Endothelial cell (in vitro differentiated cells): ENCODE results near the gene COX8A. TPM values are rescaled to one million over a fixed set of nuclear protein-coding genes. Genes with fewer than 3 reads are reported as not detected.

Experiments
- DNase-seq: peaks from one replicate; pipeline ENCODE4 v3.0.0; 2021; ENCODE audit warnings: low spot score
- H3K27ac Mint-ChIP-seq: one replicate; pipeline ENCODE4 v1.8.0; 2021; ENCODE audit warnings: mixed read lengths, inconsistent platforms; ENCODE audit not compliant: unreplicated experiment
- H3K27me3 Mint-ChIP-seq: one replicate; pipeline ENCODE4 v1.8.0; 2021; ENCODE audit warnings: mild to moderate bottlenecking, moderate library complexity, mixed read lengths, inconsistent platforms; ENCODE audit not compliant: unreplicated experiment
- H3K36me3 Mint-ChIP-seq: one replicate; pipeline ENCODE4 v1.8.0; 2021; ENCODE audit warnings: mild to moderate bottlenecking, low read depth, mixed read lengths, inconsistent platforms; ENCODE audit not compliant: unreplicated experiment
- H3K4me1 Mint-ChIP-seq: one replicate; pipeline ENCODE4 v1.8.0; 2021; ENCODE audit warnings: mild to moderate bottlenecking, mixed read lengths, inconsistent platforms; ENCODE audit not compliant: unreplicated experiment
- H3K4me3 Mint-ChIP-seq: one replicate; pipeline ENCODE4 v1.8.0; 2021; ENCODE audit warnings: mild to moderate bottlenecking, mixed read lengths, inconsistent platforms; ENCODE audit not compliant: unreplicated experiment
- H3K9me3 Mint-ChIP-seq: one replicate; pipeline ENCODE4 v1.8.0; 2021; ENCODE audit warnings: mixed read lengths, inconsistent platforms; ENCODE audit not compliant: unreplicated experiment
- CTCF ChIP-seq: fragments of 200-600 bp; sonication (generic); IDR thresholded peaks from one replicate; pipeline ENCODE4 v1.5.0; 2021; ENCODE audit warnings: antibody characterized with exemption; ENCODE audit not compliant: unreplicated experiment
- total RNA-seq: library from RNA; stranded (reverse); fragmentation: NEBNext Ultra II Directional; extraction: Animal tissue kit (Norgen Biotek cat#: 25700); gene quantifications from one replicate; pipeline ENCODE4 v1.2.1, GENCODE V29; 2021; ENCODE audit not compliant: unreplicated experiment

The COX8A gene
- total RNA-seq, 1 donor from 2014 or later, result 188 TPM

- H3K27ac Mint-ChIP-seq, result no peak overlapping the region
These were observed 41.1 kb downstream of the COX8A start for GRCh38 chr11:64015510-64015909.

GRCh38 chr11:64015935-64016845 lies 41.8 kb downstream of the COX8A start:
- no peaks in the 10 kb centered on the region for H3K4me1 Mint-ChIP-seq
- no peaks in the 10 kb centered on the region for H3K36me3 Mint-ChIP-seq
- TF ChIP-seq CTCF, result no peak
- DNase-seq, result no peak
- H3K9me3 Mint-ChIP-seq, result no peaks in the 10 kb centered on the region
- peaks cover 8% of the 10 kb centered on the region for H3K27me3 Mint-ChIP-seq
- H3K27ac Mint-ChIP-seq, result no peak overlapping the region
- no peak overlapping the region for H3K4me3 Mint-ChIP-seq

More at GRCh38 chr11:64015510-64015909, 41.1 kb downstream of the COX8A start:
- Mint-ChIP-seq H3K4me1 (no peaks in the 10 kb centered on the region), H3K9me3 (no peaks in the 10 kb centered on the region), H3K36me3 (no peaks in the 10 kb centered on the region), H3K4me3 (no peak overlapping the region), H3K27me3 (peaks cover 8% of the 10 kb centered on the region)
- TF ChIP-seq CTCF, result no peak
- DNase-seq, result no peak

GRCh38 chr11:64017945-64018224 lies 43.5 kb downstream of the COX8A start:
- Mint-ChIP-seq H3K9me3 (no peaks in the 10 kb centered on the region), H3K27me3 (peaks cover 10% of the 10 kb centered on the region)
- no peak for TF ChIP-seq CTCF

GRCh38 chr11:64018310-64018709 lies 43.9 kb downstream of the COX8A start:
- no peaks in the 10 kb centered on the region for H3K36me3 Mint-ChIP-seq
- peaks cover 10% of the 10 kb centered on the region for H3K27me3 Mint-ChIP-seq
- H3K4me3 Mint-ChIP-seq, result no peak overlapping the region
- DNase-seq, result no peak
- H3K27ac Mint-ChIP-seq, result no peak overlapping the region
- no peaks in the 10 kb centered on the region for H3K4me1 Mint-ChIP-seq
- H3K9me3 Mint-ChIP-seq, result no peaks in the 10 kb centered on the region
- TF ChIP-seq CTCF, result no peak

More at GRCh38 chr11:64017945-64018224, 43.5 kb downstream of the COX8A start:
- Mint-ChIP-seq H3K27ac (no peak overlapping the region), H3K4me1 (no peaks in the 10 kb centered on the region), H3K36me3 (no peaks in the 10 kb centered on the region), H3K4me3 (no peak overlapping the region)
- no peak for DNase-seq
